Neutrophil (primary cell): ENCODE measurements around the gene PRPSAP1.

ENCODE experiments used
- H3K27ac ChIP-seq: fragments of 200-600 bp; sonication (generic); 2 replicates; pipeline ENCODE4 v1.5.1; 2016; ENCODE audit warnings: mild to moderate bottlenecking, moderate library complexity
- H3K27me3 ChIP-seq: fragments of 200-600 bp; sonication (generic); 2 replicates; pipeline ENCODE4 v1.6.0; 2016; ENCODE audit warnings: mild to moderate bottlenecking
- H3K36me3 ChIP-seq: fragments of 200-600 bp; sonication (generic); 2 replicates; pipeline ENCODE4 v1.5.1; 2017
- H3K4me1 ChIP-seq, 2 experiments: fragments of 200-600 bp in 1 of 2; sonication (generic) in 1 of 2; 1 replicate in 1 of 2; 2 replicates in 1 of 2; pipeline versions ENCODE4 v1.5.1 to v1.6.1; 2013 to 2016; ENCODE audit warnings: low read depth in 1 of 2, low read length in 1 of 2, mild to moderate bottlenecking in 1 of 2, moderate library complexity in 1 of 2; ENCODE audit not compliant: control insufficient read depth in 1 of 2, insufficient read depth in 1 of 2
- H3K4me3 ChIP-seq, 2 experiments: fragments of 200-600 bp in 1 of 2; sonication (generic) in 1 of 2; 1 replicate in 1 of 2; 2 replicates in 1 of 2; pipeline ENCODE4 v1.5.1; 2013 to 2016; ENCODE audit warnings: low read depth in 1 of 2, low read length in 1 of 2, mild to moderate bottlenecking in 1 of 2, moderate library complexity in 1 of 2
- H3K9me3 ChIP-seq: fragments of 200-600 bp; sonication (generic); 2 replicates; pipeline ENCODE4 v1.5.1; 2016
- CTCF ChIP-seq: fragments of 200-600 bp; sonication (generic); IDR thresholded peaks from 2 replicates; pipeline ENCODE4 v1.5.1; 2016; ENCODE audit warnings: antibody characterized with exemption

The PRPSAP1 gene

GRCh38 chr17:76276461-76277299 is 77.0 kb downstream of the PRPSAP1 start:
- peaks cover 29 to 30% of the 10 kb centered on the region in 2 experiments for H3K4me1 ChIP-seq

GRCh38 chr17:76276069-76276431 is 77.7 kb downstream of the PRPSAP1 start:
- peaks cover 35 to 36% of the 10 kb centered on the region in 2 experiments for H3K4me1 ChIP-seq
- no peak overlapping the region for H3K4me3 ChIP-seq
- TF ChIP-seq CTCF = no peak
- H3K36me3 ChIP-seq = peaks cover 4% of the 10 kb centered on the region
- no peak overlapping the region for H3K27ac ChIP-seq
- no peaks in the 10 kb centered on the region for H3K9me3 ChIP-seq
- no peaks in the 10 kb centered on the region for H3K27me3 ChIP-seq

More at GRCh38 chr17:76276461-76277299, 77.0 kb downstream of the PRPSAP1 start:
- no peaks in the 10 kb centered on the region for H3K27me3 ChIP-seq
- H3K27ac ChIP-seq = no peak overlapping the region
- no peaks in the 10 kb centered on the region for H3K9me3 ChIP-seq
- no peaks in the 10 kb centered on the region for H3K36me3 ChIP-seq
- H3K4me3 ChIP-seq = no peak overlapping the region
- TF ChIP-seq CTCF = no peak

GRCh38 chr17:76275382-76276068 is 78.2 kb downstream of the PRPSAP1 start:
- no peaks in the 10 kb centered on the region for H3K9me3 ChIP-seq
- peaks cover 9% of the 10 kb centered on the region for H3K36me3 ChIP-seq
- H3K4me1 ChIP-seq = peaks cover 41% of the 10 kb centered on the region in 2 experiments
- TF ChIP-seq CTCF = no peak
- no peak overlapping the region for H3K27ac ChIP-seq
- no peaks in the 10 kb centered on the region for H3K27me3 ChIP-seq
- H3K4me3 ChIP-seq = no peak overlapping the region

GRCh38 chr17:76274112-76274956 is 79.4 kb downstream of the PRPSAP1 start:
- H3K4me1 ChIP-seq = peaks cover 48 to 53% of the 10 kb centered on the region in 2 experiments
- no peak for TF ChIP-seq CTCF
- H3K36me3 ChIP-seq = peaks cover 21% of the 10 kb centered on the region
- H3K27ac ChIP-seq = peak overlapping the region; percentile 96
- peak overlapping the region in 1 of 2 experiments; percentile 20 for H3K4me3 ChIP-seq
- H3K27me3 ChIP-seq = no peaks in the 10 kb centered on the region
- no peaks in the 10 kb centered on the region for H3K9me3 ChIP-seq

- H3K9me3 ChIP-seq = no peaks in the 10 kb centered on the region
- H3K4me1 ChIP-seq = peaks cover 55 to 60% of the 10 kb centered on the region in 2 experiments
- peaks cover 28% of the 10 kb centered on the region for H3K36me3 ChIP-seq
- no peaks in the 10 kb centered on the region for H3K27me3 ChIP-seq
- H3K4me3 ChIP-seq = peak overlapping the region in 1 of 2 experiments; percentile 20
- no peak for TF ChIP-seq CTCF
- peak overlapping the region; percentile 96 for H3K27ac ChIP-seq
These were observed 80.1 kb downstream of the PRPSAP1 start for GRCh38 chr17:76273445-76274111.
